ENCODE measurements around the gene GRAMD2A. TPM values are rescaled to one million over a fixed set of nuclear protein-coding genes. Genes with fewer than 3 reads are reported as not detected.

Gene GRAMD2A
- total and polyA plus RNA-seq, 2 donors (not counting 3 experiments of a cell fraction or from before 2014, with no cell fraction given): 0.08 to 0.29 TPM

DNA sequence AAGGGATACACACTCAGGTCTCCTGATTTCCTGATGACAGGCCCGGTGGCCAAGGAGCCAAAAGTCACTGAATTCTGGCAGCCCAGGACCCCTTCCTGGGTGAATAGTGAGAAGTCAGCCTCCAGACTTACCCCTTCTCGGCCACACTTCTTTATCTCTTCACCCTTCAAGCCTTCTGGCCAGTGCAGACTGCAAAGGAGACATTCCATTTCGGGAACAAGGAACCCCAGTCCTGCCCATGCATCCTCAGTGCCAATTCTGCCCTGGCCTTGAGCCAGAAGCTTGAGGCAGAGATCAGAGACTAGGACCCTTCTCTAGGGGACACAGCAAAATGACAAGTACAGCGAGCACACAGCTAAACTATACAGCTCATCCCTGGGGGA lies 28.8 kb downstream of the GRAMD2A start:
- FAIRE-seq (no peak), DNase-seq (ENCODE audit: low read depth, low spot score) (no peak)
- CTCF ChIA-PET: interaction anchor here (1.0 to 1.6 kb wide), 2 partner anchors 13 to 416 kb away, joined by 3 to 5 read pairs; no protein-coding TSS in a partner anchor
- no peaks in the 10 kb centered on the region for H3K36me3 ChIP-seq (ENCODE audit: control insufficient read depth in 2 of 2, extremely low read depth in 1 of 2, insufficient read depth in 2 of 2, low read length in 2 of 2)
- H4K20me1 ChIP-seq (replicated peaks; ENCODE audit: control insufficient read depth, extremely low read depth, insufficient read depth, low read length): no peaks in the 10 kb centered on the region
- POLR2A ChIA-PET: interaction anchor here (0.6 kb wide), 1 partner anchor 15 kb away, joined by 14 read pairs; no protein-coding TSS in a partner anchor
- no peak overlapping the region for H3K9ac ChIP-seq (replicated peaks; ENCODE audit: extremely low read depth, insufficient read depth, low read length)
- intact Hi-C loops (cut with micrococcal nuclease): no loop called here
- no peak overlapping the region for H2AFZ ChIP-seq (ENCODE audit: low read depth, low read length)
- no peak overlapping the region for H3K4me3 ChIP-seq (replicated peaks in 1 of 3; ENCODE audit: insufficient read depth in 1 of 3, low read depth in 1 of 3, low read length in 3 of 3)
- dilution Hi-C loops (cut with MboI; ENCODE audit: extremely low pct_ligation_motif_present, low sequenced_read_pairs): no loop called here
- no peak overlapping the region for H3K27ac ChIP-seq (ENCODE audit: insufficient read depth, low read depth, low read length)
- H3K9me1 ChIP-seq (replicated peaks; ENCODE audit: control insufficient read depth, extremely low read depth, insufficient read depth, low read length): no peaks in the 10 kb centered on the region
- BruUV-seq (replicated peaks): no TSS peak
- no peaks in the 10 kb centered on the region for H3K9me3 ChIP-seq (replicated peaks; ENCODE audit: control insufficient read depth, insufficient read depth, low read length)
- H3K79me2 ChIP-seq (ENCODE audit: control insufficient read depth, insufficient read depth, low read length): no peaks in the 10 kb centered on the region
- H3K4me1 ChIP-seq (ENCODE audit: control insufficient read depth, extremely low read depth, insufficient read depth, low read length): no peaks in the 10 kb centered on the region
- TF ChIP-seq EZH2 (IDR thresholded peaks at IDR 0.05; ENCODE audit: borderline replicate concordance, low read depth, low read length, severe bottlenecking) (no peak), FOS (IDR thresholded peaks at IDR 0.05; ENCODE audit: borderline replicate concordance, insufficient read depth, low read length) (no peak), JUN (IDR thresholded peaks at IDR 0.05; ENCODE audit: borderline replicate concordance, insufficient read depth, insufficient read length, low read depth) (no peak), POLR2AphosphoS5 (IDR thresholded peaks at IDR 0.05; ENCODE audit: insufficient read depth, low read depth, low read length) (no peak), GATA2 (IDR thresholded peaks at IDR 0.05; ENCODE audit: insufficient read depth, insufficient read length, low read depth, low read length) (no peak), MYC (IDR thresholded peaks at IDR 0.05; ENCODE audit: low read depth, low read length) (no peak), POLR2A (IDR thresholded peaks at IDR 0.05; ENCODE audit: low read depth, low read length) (no peak)
- TF ChIP-seq, protein P1, sequence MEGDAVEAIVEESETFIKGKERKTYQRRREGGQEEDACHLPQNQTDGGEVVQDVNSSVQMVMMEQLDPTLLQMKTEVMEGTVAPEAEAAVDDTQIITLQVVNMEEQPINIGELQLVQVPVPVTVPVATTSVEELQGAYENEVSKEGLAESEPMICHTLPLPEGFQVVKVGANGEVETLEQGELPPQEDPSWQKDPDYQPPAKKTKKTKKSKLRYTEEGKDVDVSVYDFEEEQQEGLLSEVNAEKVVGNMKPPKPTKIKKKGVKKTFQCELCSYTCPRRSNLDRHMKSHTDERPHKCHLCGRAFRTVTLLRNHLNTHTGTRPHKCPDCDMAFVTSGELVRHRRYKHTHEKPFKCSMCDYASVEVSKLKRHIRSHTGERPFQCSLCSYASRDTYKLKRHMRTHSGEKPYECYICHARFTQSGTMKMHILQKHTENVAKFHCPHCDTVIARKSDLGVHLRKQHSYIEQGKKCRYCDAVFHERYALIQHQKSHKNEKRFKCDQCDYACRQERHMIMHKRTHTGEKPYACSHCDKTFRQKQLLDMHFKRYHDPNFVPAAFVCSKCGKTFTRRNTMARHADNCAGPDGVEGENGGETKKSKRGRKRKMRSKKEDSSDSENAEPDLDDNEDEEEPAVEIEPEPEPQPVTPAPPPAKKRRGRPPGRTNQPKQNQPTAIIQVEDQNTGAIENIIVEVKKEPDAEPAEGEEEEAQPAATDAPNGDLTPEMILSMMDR (IDR thresholded peaks at IDR 0.05; ENCODE audit: extremely low read depth in 1 of 2, insufficient read depth in 1 of 2, low read depth in 1 of 2, low read length in 2 of 2): no peak
- TF ChIP-seq, protein P2, sequence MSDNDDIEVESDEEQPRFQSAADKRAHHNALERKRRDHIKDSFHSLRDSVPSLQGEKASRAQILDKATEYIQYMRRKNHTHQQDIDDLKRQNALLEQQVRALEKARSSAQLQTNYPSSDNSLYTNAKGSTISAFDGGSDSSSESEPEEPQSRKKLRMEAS (IDR thresholded peaks at IDR 0.05; ENCODE audit: insufficient read depth, insufficient read length): no peak
- H3K4me2 ChIP-seq (ENCODE audit: insufficient read depth, low read length): no peak overlapping the region
- peaks cover 0 to 7% of the 10 kb centered on the region in 2 experiments for H3K27me3 ChIP-seq (ENCODE audit: control insufficient read depth in 2 of 2, insufficient read depth in 2 of 2, low read length in 2 of 2)

Measured in endothelial cell of umbilical vein (primary cell).